AG04449 (cell line): ENCODE measurements around the gene CT47A1.
"Not testable (repeated sequence)": the region's sequence is repeated elsewhere in the genome, so short reads cannot be mapped to it uniquely, and the experiment has no call there.

Experiments
- CTCF ChIA-PET: fragments of 350-600 bp; formaldehyde crosslinking; extraction: SDS; loops from one replicate; lab custom pipeline; 2021; ENCODE audit warnings: antibody characterized with exemption; lab: Yijun Ruan, JAX
- POLR2A ChIA-PET: fragments of 400-600, 350-600 bp; formaldehyde crosslinking; extraction: SDS; loops from one replicate; lab custom pipeline; 2020; ENCODE audit warnings: antibody characterized with exemption, inconsistent platforms; lab: Yijun Ruan, JAX
- DNase-seq: peaks from one replicate; pipeline ENCODE4 v3.0.0-alpha.2; 2010; ENCODE audit warnings: low read depth, low spot score
- H3K4me3 ChIP-seq: 2 replicates; pipeline ENCODE4 v1.5.1; 2011; ENCODE audit warnings: low read depth, mild to moderate bottlenecking, control low read depth, low read length
- CTCF ChIP-seq: IDR thresholded peaks from one replicate; pipeline ENCODE4 v1.5.1; 2011; ENCODE audit warnings: mild to moderate bottlenecking, moderate library complexity, low read length, control low read depth, inconsistent platforms; ENCODE audit not compliant: insufficient read depth; ENCODE audit errors: missing control alignments

The CT47A1 gene

GRCh38 chrX:121010218-121010617, 24.7 kb upstream of the CT47A1 start:
- DNase-seq = no peak
- POLR2A ChIA-PET = no interaction called here
- no peak overlapping the region for H3K4me3 ChIP-seq
- CTCF ChIA-PET = no interaction called here
- no peak for TF ChIP-seq CTCF

DNA sequence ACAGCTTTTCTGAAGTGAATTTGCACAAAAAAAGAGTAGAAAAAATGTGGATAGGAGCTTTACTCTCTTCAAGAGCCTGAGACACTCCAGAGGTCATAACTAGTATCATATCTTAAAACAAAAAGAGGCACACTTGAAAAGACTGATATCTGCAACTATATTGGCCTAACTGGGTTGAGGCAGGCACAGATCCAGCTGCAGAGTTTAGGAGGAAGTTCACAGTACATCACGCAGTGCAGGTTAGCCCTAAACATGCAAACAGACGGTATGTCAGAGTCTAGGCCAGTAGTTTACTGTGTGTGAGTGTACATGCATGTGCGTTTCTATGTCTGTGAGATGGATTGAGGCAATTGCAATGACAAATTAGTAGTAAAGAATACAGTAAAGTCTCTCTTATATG, 24.2 kb upstream of the CT47A1 start:
- no peak for TF ChIP-seq CTCF
- ChIA-PET CTCF (no interaction called here), POLR2A (no interaction called here)
- DNase-seq = no peak
- H3K4me3 ChIP-seq = no peak overlapping the region

GRCh38 chrX:121008920-121009319, 23.4 kb upstream of the CT47A1 start:
- H3K4me3 ChIP-seq = no peak overlapping the region
- ChIA-PET CTCF (no interaction called here), POLR2A (no interaction called here)
- TF ChIP-seq CTCF = no peak
- no peak for DNase-seq

GRCh38 chrX:121000589-121000988, 15.0 kb upstream of the CT47A1 start:
- DNase-seq = no peak
- ChIA-PET POLR2A (no interaction called here), CTCF (no interaction called here)
- no peak overlapping the region for H3K4me3 ChIP-seq
- no peak for TF ChIP-seq CTCF

DNA sequence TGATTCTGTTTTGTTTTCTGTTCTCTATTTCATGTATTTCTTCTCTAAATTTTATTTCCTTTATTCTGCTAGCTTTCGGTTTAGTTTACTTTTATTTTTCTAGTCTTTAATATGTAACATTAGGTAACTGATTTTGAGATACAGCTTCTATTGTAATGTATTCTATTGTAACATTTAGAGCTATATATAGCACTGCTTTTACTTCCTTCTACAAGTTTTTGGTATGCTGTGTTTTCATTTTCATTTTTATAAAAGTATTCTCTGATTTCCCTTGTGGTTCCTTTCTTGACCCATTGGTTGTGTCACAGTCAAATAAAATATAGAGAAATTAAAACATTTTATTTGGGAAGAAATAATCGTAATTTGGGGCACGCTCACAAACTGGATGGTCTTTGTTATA, 13.9 kb upstream of the CT47A1 start:
- DNase-seq = no peak
- no peak for TF ChIP-seq CTCF
- ChIA-PET CTCF (no interaction called here), POLR2A (no interaction called here)
- H3K4me3 ChIP-seq = no peak overlapping the region

DNA sequence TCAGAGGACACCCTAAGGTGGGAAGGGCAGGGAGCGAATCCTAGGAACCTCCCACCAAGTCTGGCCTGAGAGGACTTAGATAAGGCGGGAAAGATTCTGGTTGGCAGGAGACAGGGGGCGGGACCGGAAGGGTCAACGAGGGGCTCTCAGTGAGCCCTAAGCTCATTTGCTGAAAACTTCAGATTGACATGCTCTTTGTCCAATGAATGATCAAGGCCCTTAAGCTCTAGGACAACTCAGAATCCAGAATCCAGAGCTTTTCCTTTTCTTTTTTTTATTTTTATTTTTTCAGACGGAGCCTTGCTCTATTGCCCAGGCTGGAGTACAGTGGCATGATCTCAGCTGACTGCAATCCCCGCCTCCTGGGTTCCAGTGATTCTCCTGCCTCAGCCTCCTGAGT, 29.1 kb downstream of the CT47A1 start, which contains the start of gene CT47A7:
Gene CT47A7 (minus strand): TSS at position 101 of the 400 bp plus-strand sequence. CDS start 255 bp downstream, outside the sequence.
- H3K4me3 ChIP-seq, POLR2A ChIA-PET, DNase-seq, CTCF ChIA-PET: not testable (repeated sequence)
